Stimulated activated effector memory CD8-positive, alpha-beta T cell treated with anti-CD3 and anti-CD28 coated beads, Interleukin-12 subunit alpha, Interleukin-12 subunit beta, amount 100 ng/mL, for 72 hours (primary cell): ENCODE results near the gene ST3GAL3.

Experiments
- ATAC-seq: fragments of 150-1000 bp; cut with Tn5 transposase; 2 replicates; pipeline ENCODE4 v1.10.0; 2021
- DNase-seq, 2 donors: peaks; one replicate each; pipeline ENCODE4 v3.0.0; 2021 to 2022; ENCODE audit warnings: low spot score in 2 of 2
- H3K27ac Mint-ChIP-seq: one replicate; pipeline ENCODE4 v1.8.0; 2022; ENCODE audit warnings: mild to moderate bottlenecking, mixed read lengths
- H3K36me3 Mint-ChIP-seq: one replicate; pipeline ENCODE4 v1.8.0; 2022; ENCODE audit warnings: mild to moderate bottlenecking, mixed read lengths
- H3K4me1 Mint-ChIP-seq: one replicate; pipeline ENCODE4 v1.8.0; 2022; ENCODE audit warnings: mixed read lengths
- H3K4me3 Mint-ChIP-seq: one replicate; pipeline ENCODE4 v1.8.0; 2022; ENCODE audit warnings: mild to moderate bottlenecking, mixed read lengths
- H3K9me3 Mint-ChIP-seq: one replicate; pipeline ENCODE4 v1.8.0; 2022; ENCODE audit warnings: mixed read lengths

ST3GAL3 gene

DNA sequence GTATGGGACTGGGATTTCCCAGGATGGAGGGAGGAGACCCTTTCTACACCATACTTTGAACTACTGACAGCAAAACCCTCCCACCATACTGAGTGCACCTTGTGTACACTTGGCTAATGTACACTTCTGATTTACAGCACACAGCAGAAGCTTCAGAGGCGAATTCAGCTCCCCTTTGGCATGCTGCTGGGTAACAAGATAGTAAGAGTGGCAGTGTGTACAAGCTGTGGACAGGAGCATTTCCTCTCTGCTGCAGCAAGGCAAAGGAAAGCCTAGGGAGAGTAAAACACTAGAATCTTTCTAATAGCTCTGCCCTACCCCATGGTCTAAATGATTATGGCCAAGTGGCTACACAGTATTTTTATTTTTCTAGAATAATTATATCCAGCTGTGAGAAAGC is 142.3 kb downstream of the ST3GAL3 start:
- no peak overlapping the region for H3K4me3 Mint-ChIP-seq
- H3K9me3 Mint-ChIP-seq = no peaks in the 10 kb centered on the region
- H3K4me1 Mint-ChIP-seq = peaks cover 40% of the 10 kb centered on the region
- H3K27ac Mint-ChIP-seq = no peak overlapping the region
- no peaks in the 10 kb centered on the region for H3K36me3 Mint-ChIP-seq
- ATAC-seq (no peak), DNase-seq (peak in 1 of 2 donors; percentile 15)

DNA sequence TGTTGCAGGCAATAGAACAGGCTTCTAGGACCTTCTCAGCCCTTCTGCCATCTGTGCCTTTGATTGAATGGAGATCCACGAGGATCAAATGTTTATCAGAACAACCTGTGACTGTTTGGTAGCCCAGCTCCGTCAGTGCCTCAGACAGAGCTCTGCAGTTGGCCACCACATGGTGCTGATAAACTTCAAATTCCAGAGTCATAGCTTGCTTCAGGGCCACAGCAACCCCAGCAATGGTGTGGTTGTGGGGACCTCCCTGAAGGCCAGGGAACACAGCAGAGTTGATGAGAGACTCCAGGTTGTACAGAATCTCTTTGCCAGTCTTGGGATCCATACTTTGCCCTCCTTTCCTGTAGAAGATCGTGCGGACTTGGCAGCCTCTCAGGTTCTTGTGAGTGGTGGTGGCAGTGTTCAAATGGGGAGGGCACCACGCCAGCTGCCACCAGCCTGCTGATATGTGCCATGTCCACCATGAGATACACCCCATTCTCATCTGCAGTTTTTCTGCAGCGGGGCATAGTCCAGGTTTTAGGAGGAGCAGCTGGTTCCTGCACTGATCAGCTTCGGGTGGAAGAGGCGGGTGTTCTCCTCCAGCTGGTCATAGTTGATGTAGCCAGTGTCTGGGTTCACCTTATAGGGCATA is 143.4 kb downstream of the ST3GAL3 start:
- ATAC-seq = no peak

DNA sequence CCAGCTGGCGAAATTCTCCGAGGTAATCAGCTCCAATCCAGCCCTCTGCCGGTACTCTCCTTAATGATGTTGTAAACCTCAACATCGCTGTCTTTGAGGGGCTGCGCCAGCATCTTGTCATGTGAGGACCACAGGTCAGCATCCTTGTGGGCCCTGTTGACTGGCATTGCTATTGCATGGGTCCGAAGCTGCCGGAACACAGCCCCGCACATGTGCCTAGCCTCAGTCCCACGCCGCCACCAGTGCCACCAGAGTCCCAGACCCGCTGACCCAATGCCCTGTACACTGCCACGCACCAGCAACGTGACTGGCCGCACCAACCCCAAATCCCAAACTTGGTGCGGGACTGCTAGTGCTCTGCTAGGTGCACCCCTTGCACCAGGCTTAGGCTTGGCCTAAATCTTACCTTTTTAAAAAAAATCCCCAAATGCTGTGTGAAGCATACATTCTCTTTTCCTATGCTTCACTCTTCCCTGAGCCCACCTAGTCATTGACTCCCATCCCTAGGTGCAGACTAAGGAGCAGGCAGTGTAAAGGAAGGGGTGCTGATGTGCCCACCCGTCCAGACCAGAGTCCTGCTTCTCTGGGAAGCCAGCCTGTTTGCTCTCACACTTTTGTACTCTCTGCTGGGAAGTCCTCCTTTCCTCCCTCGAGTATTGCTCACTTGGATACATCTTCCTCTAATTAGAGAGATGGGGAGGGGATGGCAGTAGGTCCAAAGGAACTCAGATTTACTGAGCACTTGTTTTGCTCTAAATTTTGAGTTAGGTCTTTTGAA is 144.4 kb downstream of the ST3GAL3 start:
- Mint-ChIP-seq H3K27ac (no peak overlapping the region), H3K4me3 (no peak overlapping the region), H3K36me3 (no peaks in the 10 kb centered on the region), H3K9me3 (no peaks in the 10 kb centered on the region), H3K4me1 (peaks cover 44% of the 10 kb centered on the region)
- no peak for ATAC-seq
- DNase-seq = peak in 1 of 2 donors; percentile 34

More for the DNA sequence above, 143.4 kb downstream of the ST3GAL3 start:
- Mint-ChIP-seq H3K36me3 (no peaks in the 10 kb centered on the region), H3K9me3 (no peaks in the 10 kb centered on the region), H3K27ac (no peak overlapping the region), H3K4me1 (peaks cover 44% of the 10 kb centered on the region), H3K4me3 (no peak overlapping the region)
- DNase-seq = peak in 1 of 2 donors; percentile 32

DNA sequence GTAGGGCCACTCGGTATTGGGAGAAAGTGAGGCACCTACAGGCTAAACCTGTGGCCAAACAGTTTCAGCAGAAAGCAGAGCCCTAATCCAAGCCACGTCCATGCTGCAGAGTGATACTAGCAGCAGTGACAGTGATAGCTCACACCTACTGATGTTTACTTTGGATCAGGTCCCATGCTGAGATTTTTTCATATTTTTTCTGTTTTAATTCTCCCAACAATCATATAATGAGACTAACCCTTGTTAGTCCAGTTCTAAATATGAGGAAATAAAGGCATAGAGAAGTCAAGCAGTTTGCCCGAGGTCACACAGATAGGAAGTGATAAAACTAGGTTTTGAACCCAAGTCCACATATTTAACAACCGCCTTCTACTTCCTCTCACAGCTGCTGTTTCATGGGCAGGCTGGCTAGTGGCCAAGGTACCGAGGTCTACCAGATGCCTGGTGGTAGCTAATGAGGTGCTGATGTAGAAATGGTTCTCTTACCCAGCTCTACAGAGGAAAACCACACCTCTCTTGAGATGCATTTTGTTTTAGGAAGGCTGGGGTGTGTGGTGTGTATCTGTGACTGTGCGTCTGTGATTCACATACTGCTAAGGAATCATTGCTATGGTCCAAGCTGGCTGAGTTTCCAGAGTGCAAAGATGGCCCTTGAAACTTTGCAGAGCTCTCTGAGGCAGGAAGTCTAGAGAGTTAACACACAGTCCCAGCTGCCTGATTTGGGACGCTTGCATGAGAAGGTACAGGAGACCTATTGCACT is 146.0 kb downstream of the ST3GAL3 start:
- H3K4me1 Mint-ChIP-seq = peaks cover 33% of the 10 kb centered on the region
- H3K27ac Mint-ChIP-seq = no peak overlapping the region
- no peaks in the 10 kb centered on the region for H3K36me3 Mint-ChIP-seq
- no peaks in the 10 kb centered on the region for H3K9me3 Mint-ChIP-seq
- peak; percentile 94 for ATAC-seq
- no peak overlapping the region for H3K4me3 Mint-ChIP-seq
- peak; percentile 38 to 69 for DNase-seq

DNA sequence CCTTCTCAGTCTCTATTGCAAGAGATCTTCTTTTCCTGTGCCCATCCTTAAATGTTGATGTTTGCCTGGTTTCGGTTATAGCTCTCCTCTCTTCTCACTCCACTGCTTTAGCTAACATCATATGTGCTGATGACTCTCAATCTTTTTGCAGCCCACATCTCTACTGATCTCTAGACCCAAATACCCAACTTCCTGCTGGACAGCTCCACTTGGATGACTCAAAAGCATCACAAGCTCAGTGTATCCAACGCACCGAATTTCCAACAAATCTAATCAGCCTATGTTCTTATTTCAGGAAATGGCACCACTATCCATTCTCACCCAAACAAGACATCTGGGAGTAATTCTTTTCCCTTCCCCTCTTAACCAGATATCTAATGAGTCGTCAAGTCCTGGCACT is 147.1 kb downstream of the ST3GAL3 start:
- H3K4me1 Mint-ChIP-seq = peaks cover 33% of the 10 kb centered on the region

DNA sequence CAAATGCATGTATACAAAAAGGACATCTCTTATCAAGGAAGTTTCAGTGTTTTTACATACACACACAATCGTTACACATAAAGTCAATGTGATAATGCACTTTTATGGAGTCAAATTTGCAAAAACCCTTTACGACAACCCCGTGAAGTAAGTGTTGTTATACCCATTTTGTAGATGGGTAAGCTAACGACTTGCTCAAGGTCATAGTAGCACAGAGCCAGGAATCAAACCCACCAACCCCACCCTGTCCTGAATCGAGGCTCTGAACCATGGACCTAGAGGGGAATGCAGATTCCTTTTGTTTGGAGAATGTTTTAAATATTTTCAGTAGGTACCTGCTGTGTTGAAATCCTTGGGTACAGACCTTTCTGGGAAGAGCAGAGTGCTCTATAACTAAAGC is 148.9 kb downstream of the ST3GAL3 start:
- Mint-ChIP-seq H3K9me3 (no peaks in the 10 kb centered on the region), H3K36me3 (no peaks in the 10 kb centered on the region), H3K4me3 (no peak overlapping the region), H3K4me1 (peaks cover 33% of the 10 kb centered on the region), H3K27ac (no peak overlapping the region)
- DNase-seq = no peak
- ATAC-seq = no peak

More for the DNA sequence above, 147.1 kb downstream of the ST3GAL3 start:
- Mint-ChIP-seq H3K36me3 (no peaks in the 10 kb centered on the region), H3K9me3 (no peaks in the 10 kb centered on the region), H3K27ac (no peak overlapping the region), H3K4me3 (no peak overlapping the region)
- no peak for DNase-seq
- no peak for ATAC-seq

DNA sequence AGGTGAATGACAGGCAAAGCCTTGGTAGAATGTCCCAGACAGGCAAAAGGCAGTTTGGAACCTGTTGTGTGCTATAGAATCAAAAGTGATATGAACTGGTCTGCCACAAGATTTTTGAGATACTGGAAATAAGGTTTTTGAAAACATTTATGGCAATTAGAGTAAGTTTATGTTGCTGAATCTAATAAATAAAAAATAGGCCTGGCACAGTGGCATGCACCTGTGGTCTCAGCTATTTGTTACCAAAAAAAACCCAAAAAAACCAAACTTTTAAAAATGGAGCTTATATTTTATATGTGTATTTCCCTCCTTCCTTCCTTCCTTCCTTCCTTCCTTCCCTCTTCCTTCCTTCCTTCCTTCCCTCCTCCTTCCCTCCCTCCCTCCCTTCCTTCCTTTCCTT is 149.8 kb downstream of the ST3GAL3 start:
- peaks cover 28% of the 10 kb centered on the region for H3K4me1 Mint-ChIP-seq
- no peak for DNase-seq
- no peak for ATAC-seq
- no peaks in the 10 kb centered on the region for H3K9me3 Mint-ChIP-seq
- peaks cover 4% of the 10 kb centered on the region for H3K36me3 Mint-ChIP-seq
- H3K4me3 Mint-ChIP-seq = no peak overlapping the region
- no peak overlapping the region for H3K27ac Mint-ChIP-seq

DNA sequence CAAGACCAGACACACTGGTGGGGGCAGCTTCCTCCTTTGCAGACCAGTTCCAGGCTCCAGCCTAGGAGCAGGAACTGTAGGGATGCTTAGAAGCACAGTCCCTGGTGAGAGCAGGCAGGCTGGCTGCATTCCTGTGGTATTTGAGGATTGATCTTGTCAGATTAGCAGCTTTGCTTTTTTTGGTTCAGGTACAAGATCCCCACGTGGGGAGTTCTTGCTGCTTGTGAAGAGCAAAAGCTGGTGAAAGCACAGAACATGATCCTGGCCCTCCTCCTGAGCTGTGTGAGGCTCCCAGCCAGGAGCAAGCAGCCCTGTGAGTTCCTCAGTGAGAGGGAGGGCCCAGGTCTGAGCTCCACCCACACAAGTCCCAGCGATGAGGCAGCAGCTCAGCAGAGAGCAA is 151.0 kb downstream of the ST3GAL3 start:
- H3K36me3 Mint-ChIP-seq = peaks cover 8% of the 10 kb centered on the region
- ATAC-seq (no peak), DNase-seq (no peak)
- peaks cover 18% of the 10 kb centered on the region for H3K4me1 Mint-ChIP-seq
- peak overlapping the region; percentile 54 for H3K27ac Mint-ChIP-seq
- no peaks in the 10 kb centered on the region for H3K9me3 Mint-ChIP-seq
- no peak overlapping the region for H3K4me3 Mint-ChIP-seq

DNA sequence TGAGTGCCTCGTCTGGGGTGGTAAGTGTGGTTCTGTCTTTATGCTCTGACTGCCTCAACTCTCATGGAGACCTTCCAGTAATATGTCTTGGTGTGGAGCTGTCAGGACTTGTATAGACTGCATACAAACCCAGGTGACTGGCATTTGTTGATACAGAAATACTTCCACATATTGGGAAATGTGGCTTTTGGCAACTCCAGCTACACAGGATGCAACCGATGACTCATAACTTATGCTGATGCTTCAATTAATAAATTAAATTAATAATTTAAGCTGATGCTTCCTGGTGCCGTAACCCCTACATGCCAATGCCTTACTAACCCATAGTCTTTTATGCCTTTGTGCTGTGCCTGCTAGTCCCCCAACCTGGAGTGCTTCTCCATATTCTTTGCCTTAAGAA is 154.0 kb downstream of the ST3GAL3 start:
- no peak overlapping the region for H3K4me3 Mint-ChIP-seq
- H3K36me3 Mint-ChIP-seq = peaks cover 8% of the 10 kb centered on the region
- ATAC-seq = no peak
- H3K9me3 Mint-ChIP-seq = no peaks in the 10 kb centered on the region
- H3K4me1 Mint-ChIP-seq = peaks cover 23% of the 10 kb centered on the region
- DNase-seq = no peak
- H3K27ac Mint-ChIP-seq = no peak overlapping the region

DNA sequence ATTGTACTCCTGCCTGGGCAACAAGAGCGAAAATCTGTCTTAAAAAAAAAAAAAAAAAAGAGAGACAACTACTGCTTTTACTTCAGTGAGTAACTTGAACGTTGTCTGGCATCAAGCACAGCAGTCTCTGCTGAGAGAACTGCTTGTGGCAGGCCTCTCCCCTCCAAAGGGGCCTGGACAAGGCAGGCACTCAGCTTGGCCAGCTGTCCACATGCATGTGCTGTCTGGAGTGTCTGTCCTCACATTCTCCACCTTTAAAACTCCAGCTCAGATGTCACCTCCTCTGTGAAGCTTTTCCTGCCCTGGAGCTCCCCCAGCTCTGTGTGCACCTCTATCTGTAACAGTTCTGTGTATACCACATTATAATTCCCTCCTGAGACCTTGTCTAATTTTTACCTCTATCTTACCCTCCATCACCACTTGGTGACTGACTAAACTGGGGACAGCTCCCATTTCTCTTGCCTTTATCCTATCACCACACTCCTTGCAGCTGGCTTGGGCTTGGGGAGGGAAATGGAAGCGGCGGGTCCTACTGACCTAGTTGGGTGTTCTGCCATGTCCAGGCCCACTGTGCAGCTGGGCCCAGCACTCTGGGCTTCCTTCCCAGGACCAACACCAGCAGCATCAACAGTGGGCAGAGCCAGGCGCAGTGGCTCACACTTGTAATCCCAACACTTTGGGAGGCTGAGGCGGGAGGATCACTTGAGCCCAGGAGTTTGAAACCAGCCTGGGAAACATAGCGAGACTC is 154.8 kb downstream of the ST3GAL3 start:
- peaks cover 8% of the 10 kb centered on the region for H3K36me3 Mint-ChIP-seq
- DNase-seq (no peak), ATAC-seq (no peak)
- no peaks in the 10 kb centered on the region for H3K9me3 Mint-ChIP-seq
- H3K27ac Mint-ChIP-seq = no peak overlapping the region
- peaks cover 28% of the 10 kb centered on the region for H3K4me1 Mint-ChIP-seq
- H3K4me3 Mint-ChIP-seq = no peak overlapping the region

DNA sequence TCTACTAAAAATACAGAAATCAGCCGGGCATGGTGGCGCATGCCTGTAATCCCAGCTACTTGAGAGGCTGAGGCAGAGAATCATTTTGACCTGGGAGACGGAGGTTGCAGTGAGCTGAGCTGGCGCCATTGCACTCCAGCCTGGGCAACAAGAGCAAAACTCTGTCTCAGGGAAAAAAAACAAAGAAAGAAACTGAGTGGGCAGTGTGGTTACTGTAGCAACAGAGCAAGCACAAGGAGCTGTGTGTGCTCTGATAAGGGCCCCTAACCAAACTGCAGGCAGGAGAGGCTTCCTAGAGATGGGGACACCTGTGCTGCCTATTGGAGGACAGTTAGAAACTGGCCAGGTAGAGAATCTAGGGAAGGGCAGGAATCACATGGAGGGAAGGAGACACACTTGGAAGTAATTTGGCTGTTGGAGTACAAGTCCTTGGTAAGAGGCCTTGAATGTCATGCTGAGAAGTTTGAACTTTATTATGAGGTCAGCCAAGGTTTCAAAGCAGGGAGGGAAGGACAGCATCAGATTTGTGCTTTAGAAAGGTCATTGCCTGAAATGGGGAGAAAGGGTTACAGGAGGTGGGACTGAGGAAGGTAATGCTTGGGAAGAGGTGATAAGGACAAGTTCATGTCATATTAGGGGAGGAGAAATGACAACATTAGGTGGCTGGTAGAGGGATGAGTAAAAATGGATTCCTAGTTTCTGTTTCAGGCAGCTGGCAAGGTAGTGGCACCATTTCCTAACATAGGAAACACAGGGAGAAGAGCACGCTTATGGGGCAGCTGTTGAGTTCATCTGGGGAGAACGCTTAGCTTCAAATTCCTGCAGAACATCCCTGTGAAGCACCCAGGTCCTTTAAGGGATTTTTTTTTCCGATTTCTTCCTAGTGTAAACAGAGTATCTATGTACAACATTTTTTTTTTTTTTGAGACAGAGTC is 157.0 kb downstream of the ST3GAL3 start:
- Mint-ChIP-seq H3K9me3 (no peaks in the 10 kb centered on the region), H3K4me3 (peak overlapping the region; percentile 12), H3K4me1 (peaks cover 35% of the 10 kb centered on the region), H3K36me3 (peaks cover 8% of the 10 kb centered on the region), H3K27ac (peak overlapping the region; percentile 1)
- no peak for DNase-seq
- ATAC-seq = peak; percentile 49

DNA sequence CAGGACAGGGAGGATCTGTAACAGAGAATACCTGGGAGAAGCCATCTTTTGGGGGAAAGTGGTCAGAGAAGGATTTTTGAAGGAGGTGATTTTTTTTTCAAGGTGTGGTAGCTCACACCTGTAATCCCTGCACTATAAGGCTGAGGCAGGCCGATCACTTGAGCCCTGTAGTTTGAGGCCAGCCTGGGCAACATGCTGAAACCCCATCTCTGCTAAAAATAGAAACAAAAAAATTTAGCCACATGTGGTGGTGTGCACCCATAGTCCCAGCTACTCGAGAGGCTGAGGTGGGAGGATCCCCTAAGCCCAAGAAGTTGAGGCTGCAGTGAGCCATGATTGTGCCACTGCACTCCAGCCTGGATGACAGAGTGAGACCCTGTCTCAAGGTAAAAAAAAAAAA is 158.9 kb downstream of the ST3GAL3 start:
- peak overlapping the region; percentile 1 for H3K27ac Mint-ChIP-seq

DNA sequence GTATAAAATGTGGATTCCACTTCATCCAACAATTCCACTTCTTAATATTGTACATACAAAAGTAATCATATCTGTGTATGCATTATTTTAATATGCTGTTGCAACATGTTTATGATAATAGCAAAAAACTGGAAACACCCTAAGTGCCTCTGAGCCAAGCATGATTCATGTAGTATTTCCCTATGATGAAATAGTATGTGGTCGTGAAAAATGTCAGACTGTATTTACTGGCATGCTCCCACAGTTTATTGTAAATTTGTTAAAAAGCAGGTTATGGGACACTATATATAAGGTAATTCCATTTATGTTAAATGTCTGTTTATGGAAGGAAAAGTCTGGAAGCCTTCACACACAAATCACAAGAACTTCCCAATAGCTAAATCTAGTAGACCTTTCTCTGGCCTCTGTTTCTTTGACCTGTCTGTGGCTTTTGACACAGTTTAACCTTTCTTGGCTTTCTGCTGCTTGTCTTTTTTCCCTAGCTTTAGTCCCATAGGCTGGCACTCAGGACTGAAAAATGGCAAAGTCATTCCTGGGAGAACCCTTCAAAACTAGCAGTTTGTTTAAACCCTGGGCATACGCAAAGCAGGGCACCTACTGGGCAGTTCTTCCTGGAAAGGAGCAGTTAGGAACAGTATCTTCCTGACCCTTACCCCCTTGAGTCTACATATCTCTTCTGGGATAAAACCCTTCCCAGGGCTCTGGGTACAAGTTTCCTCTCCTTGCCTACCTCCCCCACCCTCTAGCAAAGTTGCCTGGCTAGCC is 160.8 kb downstream of the ST3GAL3 start:
- DNase-seq = no peak
- Mint-ChIP-seq H3K27ac (peak overlapping the region; percentile 1), H3K9me3 (no peaks in the 10 kb centered on the region), H3K4me3 (no peak overlapping the region), H3K4me1 (peaks cover 35% of the 10 kb centered on the region), H3K36me3 (no peaks in the 10 kb centered on the region)
- peak; percentile 55 for ATAC-seq

More for the DNA sequence above, 158.9 kb downstream of the ST3GAL3 start:
- ATAC-seq (no peak), DNase-seq (no peak)
- Mint-ChIP-seq H3K36me3 (peaks cover 8% of the 10 kb centered on the region), H3K4me3 (peak overlapping the region; percentile 34), H3K9me3 (no peaks in the 10 kb centered on the region), H3K4me1 (peaks cover 35% of the 10 kb centered on the region)

DNA sequence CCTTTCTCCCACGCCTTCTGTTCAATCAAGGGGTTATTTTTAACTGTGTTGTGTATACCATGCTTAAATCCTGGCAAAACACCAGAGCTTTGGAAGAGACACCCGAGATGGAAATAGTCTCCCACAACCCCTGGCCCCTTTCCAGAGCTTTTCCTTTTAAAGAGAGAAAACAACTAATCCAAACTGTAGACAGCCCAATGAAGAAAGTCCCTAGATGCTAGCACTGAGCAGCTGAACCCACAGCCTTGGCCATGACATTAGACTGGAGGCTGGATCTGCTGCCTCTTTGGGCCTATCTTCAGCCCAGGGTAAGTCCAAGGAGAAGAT is 161.4 kb downstream of the ST3GAL3 start:
- no peak for ATAC-seq
- no peaks in the 10 kb centered on the region for H3K36me3 Mint-ChIP-seq
- no peaks in the 10 kb centered on the region for H3K9me3 Mint-ChIP-seq
- peak overlapping the region; percentile 1 for H3K27ac Mint-ChIP-seq
- no peak overlapping the region for H3K4me3 Mint-ChIP-seq
- DNase-seq = no peak
- H3K4me1 Mint-ChIP-seq = peaks cover 35% of the 10 kb centered on the region
